Left ventricle myocardium inferior (tissue), 1 donor: ENCODE results near the gene TIGD1. TPM values are rescaled to one million over a fixed set of nuclear protein-coding genes. Genes with fewer than 3 reads are reported as not detected.

Experiments
- DNase-seq: peaks from one replicate; pipeline ENCODE4 v3.0.0-alpha.2; 2020
- H3K27ac ChIP-seq: fragments of 200-600 bp; replicated peaks from 2 replicates; pipeline ENCODE4 v1.8.0; 2021
- H3K27me3 ChIP-seq: fragments of 200-600 bp; 2 replicates; pipeline ENCODE4 v1.8.0; 2021; ENCODE audit warnings: low read depth
- H3K36me3 ChIP-seq: fragments of 200-600 bp; 2 replicates; pipeline ENCODE4 v1.8.0; 2021
- H3K4me1 ChIP-seq: fragments of 200-600 bp; 2 replicates; pipeline ENCODE4 v1.8.0; 2021
- H3K4me3 ChIP-seq: fragments of 200-600 bp; 2 replicates; pipeline ENCODE4 v1.8.0; 2021; ENCODE audit warnings: mild to moderate bottlenecking, moderate library complexity
- H3K9me3 ChIP-seq: fragments of 200-600 bp; replicated peaks from 2 replicates; pipeline ENCODE4 v1.8.0; 2021
- CTCF ChIP-seq: fragments of 200-600 bp; IDR thresholded peaks from 2 replicates; pipeline ENCODE4 v1.8.0; 2021; ENCODE audit warnings: antibody characterized with exemption, mild to moderate bottlenecking, borderline replicate concordance
- intact Hi-C: fragments of 100-400 bp; cut with micrococcal nuclease; formaldehyde crosslinking; loops from one replicate; pipeline ENCODE4 v1.11.0; 2022
- total RNA-seq: library from RNA; stranded (reverse); fragmentation: NEBNext Ultra II Directional; extraction: Animal tissue kit (Norgen Biotek cat#: 25700); gene quantifications from one replicate; pipeline ENCODE4 v1.2.1, GENCODE V29; 2021
- donor health status: DM: no; HTN: yes; CAD: no; lungs with severe emphysema.

Gene TIGD1
- total RNA-seq, 1 donor from 2014 or later, result 2.4 TPM

GRCh38 chr2:232498452-232498851, 51.9 kb downstream of the TIGD1 start:
- no peaks in the 10 kb centered on the region for H3K9me3 ChIP-seq
- intact Hi-C loops, result no loop called here
- no peak overlapping the region for H3K27ac ChIP-seq
- DNase-seq, result no peak
- no peaks in the 10 kb centered on the region for H3K36me3 ChIP-seq
- H3K27me3 ChIP-seq, result peaks cover 30% of the 10 kb centered on the region
- peaks cover 19% of the 10 kb centered on the region for H3K4me1 ChIP-seq
- H3K4me3 ChIP-seq, result no peak overlapping the region
- no peak for TF ChIP-seq CTCF

Other genes starting within 250 kb of the TIGD1 start
- gene ALPP, start 171.8 kb downstream of the TIGD1 start, total RNA-seq, result not detected
- gene ALPG, start 143.7 kb downstream of the TIGD1 start, total RNA-seq, result not detected
- gene ALPI, start 94.4 kb downstream of the TIGD1 start, total RNA-seq, result not detected
- gene ECEL1, start 62.7 kb downstream of the TIGD1 start, total RNA-seq, result not detected
- gene PRSS56, start 30.2 kb downstream of the TIGD1 start, total RNA-seq, result not detected
- not detected for gene CHRND, start 24.4 kb downstream of the TIGD1 start, total RNA-seq
- gene CHRNG, start 10.9 kb downstream of the TIGD1 start, total RNA-seq, result not detected
- 44.2 TPM for gene EIF4E2, start 132 bp upstream of the TIGD1 start, total RNA-seq
- 29.7 TPM for gene EFHD1, start 83.0 kb upstream of the TIGD1 start, total RNA-seq
- 59.9 TPM for gene GIGYF2, start 146.8 kb upstream of the TIGD1 start, total RNA-seq
- not detected for gene KCNJ13, start 226.0 kb upstream of the TIGD1 start, total RNA-seq